HG03103 (cell line): ENCODE measurements around the gene DNAJB12.
"Not testable (repeated sequence)": the region's sequence is repeated elsewhere in the genome, so short reads cannot be mapped to it uniquely, and the experiment has no call there.

Experiments
- ATAC-seq: cut with Tn5 transposase; IDR thresholded peaks from one replicate; pipeline ENCODE4 v1.9.1; 2021; ENCODE audit warnings: low read depth; ENCODE audit not compliant: unreplicated experiment

Gene DNAJB12

GRCh38 chr10:72355214-72355555, 466 bp upstream of the DNAJB12 start:
- ATAC-seq: peak; percentile 26

GRCh38 chr10:72353965-72354355, 759 bp downstream of the DNAJB12 start:
- no peak for ATAC-seq

- no peak for ATAC-seq
Measured at GRCh38 chr10:72353028-72353964, 1.4 kb downstream of the DNAJB12 start.

GRCh38 chr10:72351479-72351878, 3.2 kb downstream of the DNAJB12 start:
- no peak for ATAC-seq

- no peak for ATAC-seq
Measured at GRCh38 chr10:72349438-72349837, 5.3 kb downstream of the DNAJB12 start.

- ATAC-seq: no peak
Measured at GRCh38 chr10:72348282-72348681, 6.4 kb downstream of the DNAJB12 start.

- not testable (repeated sequence) for ATAC-seq
Measured at GRCh38 chr10:72346117-72346516, 8.6 kb downstream of the DNAJB12 start.

GRCh38 chr10:72344932-72345331, 9.8 kb downstream of the DNAJB12 start:
- no peak for ATAC-seq

- no peak for ATAC-seq
Measured at GRCh38 chr10:72342911-72343310, 11.8 kb downstream of the DNAJB12 start.

GRCh38 chr10:72340510-72341261, 14.0 kb downstream of the DNAJB12 start:
- no peak for ATAC-seq

GRCh38 chr10:72338180-72338579, 16.5 kb downstream of the DNAJB12 start:
- no peak for ATAC-seq

GRCh38 chr10:72337722-72338121, 17.0 kb downstream of the DNAJB12 start:
- ATAC-seq: no peak

- no peak for ATAC-seq
Measured at GRCh38 chr10:72337039-72337629, 17.6 kb downstream of the DNAJB12 start.

- no peak for ATAC-seq
Measured at GRCh38 chr10:72336259-72337038, 18.3 kb downstream of the DNAJB12 start.

GRCh38 chr10:72335394-72336258, 19.1 kb downstream of the DNAJB12 start:
- ATAC-seq: peak; percentile 15

- peak; percentile 53 for ATAC-seq
Measured at GRCh38 chr10:72334825-72335393, 19.8 kb downstream of the DNAJB12 start.

- ATAC-seq: no peak
Measured at GRCh38 chr10:72334196-72334824, 20.4 kb downstream of the DNAJB12 start.

GRCh38 chr10:72333112-72334015, 21.4 kb downstream of the DNAJB12 start:
- no peak for ATAC-seq
